A549 (cell line): ENCODE results near the gene SUGCT. TPM values are rescaled to one million over a fixed set of nuclear protein-coding genes. Genes with fewer than 3 reads are reported as not detected.

Experiments used
- ATAC-seq, 2 experiments: fragments of 200-7000 bp in 1 of 2; fragments of >200 bp in 1 of 2; cut with Nextera tagmentation in 1 of 2; cut with Tn5 transposase in 1 of 2; 3 replicates each; pipeline versions ENCODE4 v1.8.0 to v1.9.1; 2018 to 2020; ENCODE audit warnings: mild to moderate bottlenecking in 1 of 2, moderate library complexity in 1 of 2
- CTCF ChIA-PET: fragments of 300-600 bp; sonication (Branson Sonifier 250); formaldehyde crosslinking; extraction: SDS; loops from one replicate; lab custom pipeline; 2021; ENCODE audit warnings: antibody characterized with exemption, inconsistent platforms; lab: Yijun Ruan, JAX
- POLR2A ChIA-PET: fragments of 350-600 bp; formaldehyde crosslinking; extraction: SDS; loops from one replicate; lab custom pipeline; 2021; ENCODE audit warnings: antibody characterized with exemption, inconsistent platforms; lab: Yijun Ruan, JAX
- DNase-seq, 2 experiments: peaks; one replicate each; pipeline versions ENCODE4 v3.0.0 to v3.0.0-alpha.2; 2011 to 2016; ENCODE audit warnings: low read depth in 1 of 2, low spot score in 1 of 2
- FAIRE-seq: peaks from 2 replicates; lab custom pipeline; 2011; peaks lifted over from hg19 to GRCh38; lab: Jason Lieb, UNC
- H3K27ac ChIP-seq, 2 experiments: fragments of >200 bp; sonication (Bioruptor Twin); formaldehyde crosslinking; 3 replicates each; pipeline ENCODE4 v1.5.1; 2016 to 2017
- H3K4me1 ChIP-seq: fragments of >200 bp; sonication (Bioruptor Twin); formaldehyde crosslinking; 3 replicates; pipeline ENCODE4 v1.6.1; 2016
- H3K4me2 ChIP-seq: fragments of >200 bp; sonication (Bioruptor Twin); formaldehyde crosslinking; 3 replicates; pipeline ENCODE4 v1.6.1; 2016
- H3K4me3 ChIP-seq: fragments of >200 bp; sonication (Bioruptor Twin); formaldehyde crosslinking; 3 replicates; pipeline ENCODE4 v1.5.1; 2016
- H3K9me3 ChIP-seq: fragments of >200 bp; sonication (Bioruptor Twin); formaldehyde crosslinking; 3 replicates; pipeline ENCODE4 v1.6.1; 2016
- CBX2 ChIP-seq: fragments of 200-600 bp; sonication (generic); IDR thresholded peaks from 2 replicates; pipeline ENCODE4 v1.6.1; 2016; ENCODE audit warnings: low read depth, mild to moderate bottlenecking, borderline replicate concordance
- CEBPB ChIP-seq, 2 experiments: fragments of >200 bp in 1 of 2; sonication (Bioruptor Twin) in 1 of 2; formaldehyde crosslinking in 1 of 2; IDR thresholded peaks; 2 replicates each; pipeline ENCODE4 v1.6.1; 2012 to 2016
- CHD2 ChIP-seq: fragments of 150-350 bp; IDR thresholded peaks from 2 replicates; pipeline ENCODE4 v1.6.1; 2014; ENCODE audit warnings: low read length; ENCODE audit not compliant: partially characterized antibody
- E2F6 ChIP-seq: IDR thresholded peaks from 2 replicates; pipeline ENCODE4 v1.6.1; 2012; ENCODE audit warnings: low read depth, borderline replicate concordance
- EHF ChIP-seq: fragments of 250-450 bp; sonication (Bioruptor Pico); IDR thresholded peaks from 2 replicates; pipeline ENCODE4 v1.5.0; 2020; ENCODE audit warnings: mild to moderate bottlenecking
- EHMT2 ChIP-seq: fragments of 200-600 bp; sonication (generic); IDR thresholded peaks from 2 replicates; pipeline ENCODE4 v1.6.1; 2016; ENCODE audit warnings: antibody characterized with exemption, low read depth, mild to moderate bottlenecking, moderate library complexity
- ELK1 ChIP-seq: fragments of 150-350 bp; IDR thresholded peaks from 2 replicates; pipeline ENCODE4 v1.6.1; 2014; ENCODE audit warnings: low read depth, mild to moderate bottlenecking, low read length
- ESRRA ChIP-seq: fragments of 150-350 bp; IDR thresholded peaks from 2 replicates; pipeline ENCODE4 v1.6.1; 2014; ENCODE audit warnings: mild to moderate bottlenecking, low read length, borderline replicate concordance
- FOSB ChIP-seq: fragments of 250-450 bp; sonication (Bioruptor Pico); IDR thresholded peaks from 2 replicates; pipeline ENCODE4 v1.5.0; 2020; ENCODE audit warnings: mild to moderate bottlenecking, moderate library complexity
- FOXS1 ChIP-seq: fragments of 250-450 bp; sonication (Bioruptor Pico); IDR thresholded peaks from 2 replicates; pipeline ENCODE4 v1.5.0; 2020; ENCODE audit warnings: mild to moderate bottlenecking, moderate library complexity
- HDAC2 ChIP-seq: fragments of 200-600 bp; sonication (generic); IDR thresholded peaks from 2 replicates; pipeline ENCODE4 v1.6.1; 2016
- HOXB13 ChIP-seq: fragments of 250-450 bp; sonication (Bioruptor Pico); IDR thresholded peaks from 2 replicates; pipeline ENCODE4 v1.5.0; 2020; ENCODE audit warnings: low read depth, mild to moderate bottlenecking, moderate library complexity
- JUNB ChIP-seq: fragments of >200 bp; sonication (Bioruptor Twin); formaldehyde crosslinking; IDR thresholded peaks from 2 replicates; pipeline ENCODE4 v1.6.1; 2016
- KDM5A ChIP-seq: fragments of 200-600 bp; sonication (generic); IDR thresholded peaks from 2 replicates; pipeline ENCODE4 v1.6.1; 2016; ENCODE audit warnings: antibody characterized with exemption, mild to moderate bottlenecking
- MAX ChIP-seq: IDR thresholded peaks from 2 replicates; pipeline ENCODE4 v1.6.1; 2012
- NR3C1 ChIP-seq: fragments of >200 bp; sonication (Bioruptor Twin); formaldehyde crosslinking; IDR thresholded peaks from 3 replicates; pipeline ENCODE4 v1.6.1; 2017
- PHF8 ChIP-seq: fragments of 200-600 bp; sonication (generic); IDR thresholded peaks from 2 replicates; pipeline ENCODE4 v1.6.1; 2016; ENCODE audit warnings: low read depth, mild to moderate bottlenecking, antibody characterized with exemption, moderate library complexity, borderline replicate concordance
- POLR2AphosphoS2 ChIP-seq: conservative IDR thresholded peaks from 2 replicates; pipeline ENCODE4 v1.6.1; 2012; ENCODE audit warnings: low read length, improper control_type of control experiment, inconsistent platforms
- RCOR1 ChIP-seq: fragments of 150-350 bp; IDR thresholded peaks from 2 replicates; pipeline ENCODE4 v1.6.1; 2014; ENCODE audit warnings: antibody characterized with exemption, low read length, low read depth
- USF2 ChIP-seq: fragments of 450-650 bp; IDR thresholded peaks from 2 replicates; pipeline ENCODE4 v1.6.1; 2014; ENCODE audit warnings: antibody characterized with exemption
- ZC3H11A ChIP-seq: fragments of 450-650 bp; IDR thresholded peaks from 2 replicates; pipeline ENCODE4 v1.6.1; 2014; ENCODE audit warnings: antibody characterized with exemption, mild to moderate bottlenecking
- ZFP36 ChIP-seq: fragments of 450-650 bp; IDR thresholded peaks from 2 replicates; pipeline ENCODE4 v1.6.1; 2014; ENCODE audit warnings: borderline replicate concordance; ENCODE audit not compliant: partially characterized antibody
- ZNF302 ChIP-seq: fragments of 250-450 bp; sonication (Bioruptor Pico); IDR thresholded peaks from 2 replicates; pipeline ENCODE4 v1.9.0; 2021; ENCODE audit warnings: inconsistent platforms, mild to moderate bottlenecking, moderate library complexity
- ZSCAN20 ChIP-seq: fragments of 250-450 bp; sonication (Bioruptor Pico); IDR thresholded peaks from 2 replicates; pipeline ENCODE4 v1.8.0; 2022; ENCODE audit warnings: mild to moderate bottlenecking, moderate library complexity
- WGBS: methylation state at CpG from one replicate; pipeline ENCODE4 v1.1.6; 2017; ENCODE audit errors: missing lambda C conversion rate; 5-methylcytosine and 5-hydroxymethylcytosine counted together
- polyA plus RNA-seq, 4 experiments: library from polyadenylated mRNA; depleted of rRNA in 3 of 4; stranded (reverse); fragments of >200 nt; fragmentation: RNase III in 1 of 4; extraction: RNeasy Plus Mini Kit Qiagen cat#74134 plus additional on column Dnase treatment in 1 of 4; gene quantifications; 2 replicates in 3 of 4; 3 replicates in 1 of 4; pipeline ENCODE4 v1.2.3, GENCODE V29; 2011 to 2017

The SUGCT gene
- polyA plus RNA-seq, 2 of the 4 experiments (the other 2 are of a cell fraction), result 1.4 to 1.6 TPM

GRCh38 chr7:40704172-40704571 is 569.4 kb downstream of the SUGCT start:
- H3K27ac ChIP-seq, result no peak overlapping the region
- no peak overlapping the region for H3K4me2 ChIP-seq
- no peaks in the 10 kb centered on the region for H3K9me3 ChIP-seq
- H3K4me3 ChIP-seq, result no peak overlapping the region
- 0% methylated on average over 1 of the region's 1 CpG for whole genome bisulfite sequencing
- no peak for DNase-seq
- no peak for TF ChIP-seq ZSCAN20
- no peak for TF ChIP-seq USF2
- no peak for TF ChIP-seq CEBPB (IDR thresholded peaks at IDR 0.05)
- TF ChIP-seq HOXB13 (CRISPR knock-in tag), result no peak
- TF ChIP-seq NR3C1, result no peak
- TF ChIP-seq FOSB (CRISPR knock-in tag), result no peak
- TF ChIP-seq KDM5A, result no peak
- no peak for TF ChIP-seq EHMT2
- TF ChIP-seq CHD2, result no peak
- no peak for TF ChIP-seq EHF
- no peak for TF ChIP-seq ELK1
- no peak for TF ChIP-seq JUNB
- TF ChIP-seq, all 56 proteins: peak for 0
- ATAC-seq (no peak), FAIRE-seq (no peak)
- CTCF ChIA-PET, result no interaction called here
- no peaks in the 10 kb centered on the region for H3K4me1 ChIP-seq
- POLR2A ChIA-PET, result no interaction called here

- Histone ChIP-seq H3K4me2 (no peak overlapping the region), H3K4me1 (no peaks in the 10 kb centered on the region), H3K27ac (no peak overlapping the region), H3K4me3 (no peak overlapping the region), H3K9me3 (no peaks in the 10 kb centered on the region)
- POLR2A ChIA-PET, result no interaction called here
- TF ChIP-seq FOXS1 (CRISPR knock-in tag), result no peak
- no peak for TF ChIP-seq PHF8
- no peak for TF ChIP-seq HDAC2
- no peak for TF ChIP-seq CBX2
- TF ChIP-seq ZC3H11A, result no peak
- TF ChIP-seq RCOR1, result no peak
- TF ChIP-seq E2F6, result no peak
- no peak for TF ChIP-seq ZNF302 (CRISPR knock-in tag)
- TF ChIP-seq KDM5A, result no peak
- TF ChIP-seq NR3C1, result no peak
- TF ChIP-seq POLR2AphosphoS2, result no peak
- TF ChIP-seq ZFP36, result no peak
- no peak for TF ChIP-seq MAX
- no peak for TF ChIP-seq ESRRA
- no peak for ATAC-seq
- 10% methylated on average over 3 of the region's 3 CpGs for WGBS
- no peak for FAIRE-seq
- CTCF ChIA-PET, result no interaction called here
- no peak for DNase-seq
Observed at GRCh38 chr7:40706829-40707228, 572.0 kb downstream of the SUGCT start.
